IPS-NIHi7 (cell line): Measurements from ENCODE around the gene PARD3.
A peak's percentile ranks its signal among the peaks of the same experiment; 100 is the strongest.
"Not testable (repeated sequence)": the region's sequence is repeated elsewhere in the genome, so short reads cannot be mapped to it uniquely, and the experiment has no call there.

Experiments used
- DNase-seq: peaks from one replicate; pipeline ENCODE4 v3.0.0; 2012; ENCODE audit warnings: mixed read lengths; ENCODE audit errors: extremely low spot score

Gene PARD3

DNA sequence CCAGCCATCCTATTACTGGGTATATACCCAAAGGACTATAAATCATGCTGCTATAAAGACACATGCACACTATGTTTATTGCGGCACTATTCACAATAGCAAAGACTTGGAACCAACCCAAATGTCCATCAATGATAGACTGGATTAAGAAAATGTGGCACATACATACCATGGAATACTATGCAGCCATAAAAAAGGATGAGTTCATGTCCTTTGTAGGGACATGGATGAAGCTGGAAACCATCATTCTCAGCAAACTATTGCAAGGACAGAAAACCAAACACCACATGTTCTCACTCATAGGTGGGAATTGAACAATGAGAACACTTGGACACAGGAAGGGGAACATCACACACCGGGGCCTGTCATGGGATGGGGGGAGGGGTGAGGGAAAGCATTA is 546.7 kb downstream of the PARD3 start:
- not testable (repeated sequence) for DNase-seq

GRCh38 chr10:34262985-34263384 is 552.1 kb downstream of the PARD3 start:
- DNase-seq, result no peak

GRCh38 chr10:34260904-34261303 is 554.2 kb downstream of the PARD3 start:
- no peak for DNase-seq

- no peak for DNase-seq
Observed at GRCh38 chr10:34256216-34256615, 558.9 kb downstream of the PARD3 start.

GRCh38 chr10:34255035-34255434 is 560.1 kb downstream of the PARD3 start:
- no peak for DNase-seq

- no peak for DNase-seq
Observed at GRCh38 chr10:34254596-34254995, 560.5 kb downstream of the PARD3 start.

- DNase-seq, result peak; percentile 78
Observed at GRCh38 chr10:34252111-34252510, 563.0 kb downstream of the PARD3 start.

GRCh38 chr10:34251177-34251576 is 563.9 kb downstream of the PARD3 start:
- DNase-seq, result no peak

DNA sequence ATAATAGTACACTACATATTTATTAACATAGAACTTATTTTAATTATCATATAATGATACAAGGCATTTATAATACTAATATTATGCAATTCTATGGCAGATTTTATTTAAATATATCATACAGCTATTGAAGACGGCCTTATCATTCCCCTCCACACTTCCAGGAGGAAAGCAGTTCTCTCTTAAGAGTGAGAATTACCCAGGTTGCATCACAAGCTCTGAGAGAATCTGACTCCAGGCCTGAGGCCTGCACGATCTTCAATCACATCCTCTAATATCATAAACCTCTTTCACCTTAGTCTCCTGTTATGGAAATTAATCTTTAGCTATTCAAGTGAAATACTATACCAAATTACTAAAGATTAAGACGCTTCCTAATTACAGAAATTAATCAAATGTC is 564.4 kb downstream of the PARD3 start:
- DNase-seq, result no peak

- peak; percentile 58 for DNase-seq
Observed at GRCh38 chr10:34249634-34250033, 565.5 kb downstream of the PARD3 start.

GRCh38 chr10:34247560-34247959 is 567.5 kb downstream of the PARD3 start:
- no peak for DNase-seq

DNA sequence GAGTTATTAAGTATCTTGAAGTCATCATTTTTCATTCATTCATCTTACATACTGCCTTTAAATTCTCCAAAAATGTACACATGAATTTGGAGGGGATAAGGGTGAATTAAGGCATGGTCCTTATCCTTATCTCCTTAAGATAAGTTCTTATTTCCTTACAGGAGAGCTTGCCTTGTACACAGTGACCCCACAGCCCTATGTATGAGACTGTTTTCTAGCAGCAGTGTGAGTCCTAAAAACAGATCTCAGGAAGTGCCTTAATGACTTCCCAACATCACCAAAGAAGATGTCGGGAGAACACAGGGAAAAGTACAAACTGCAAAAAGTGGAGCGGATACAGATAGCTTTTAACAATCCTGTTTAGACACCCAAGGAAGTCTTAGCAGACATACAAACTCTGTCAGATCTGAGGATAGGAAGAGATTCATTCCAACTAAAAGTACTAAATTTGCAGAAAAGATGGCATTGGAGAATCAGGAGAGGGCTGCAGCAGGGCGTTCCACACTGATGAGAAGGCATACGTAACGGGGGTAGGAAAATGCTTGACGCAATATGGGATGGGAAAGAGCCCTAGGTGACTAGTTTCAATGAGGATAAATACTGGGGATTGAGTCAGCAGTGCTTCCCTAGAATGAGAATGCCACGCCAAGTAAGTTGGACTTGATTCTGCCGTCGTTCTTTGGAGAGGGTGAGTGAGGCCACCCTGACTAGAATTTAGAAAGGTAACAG is 570.2 kb downstream of the PARD3 start:
- no peak for DNase-seq

DNA sequence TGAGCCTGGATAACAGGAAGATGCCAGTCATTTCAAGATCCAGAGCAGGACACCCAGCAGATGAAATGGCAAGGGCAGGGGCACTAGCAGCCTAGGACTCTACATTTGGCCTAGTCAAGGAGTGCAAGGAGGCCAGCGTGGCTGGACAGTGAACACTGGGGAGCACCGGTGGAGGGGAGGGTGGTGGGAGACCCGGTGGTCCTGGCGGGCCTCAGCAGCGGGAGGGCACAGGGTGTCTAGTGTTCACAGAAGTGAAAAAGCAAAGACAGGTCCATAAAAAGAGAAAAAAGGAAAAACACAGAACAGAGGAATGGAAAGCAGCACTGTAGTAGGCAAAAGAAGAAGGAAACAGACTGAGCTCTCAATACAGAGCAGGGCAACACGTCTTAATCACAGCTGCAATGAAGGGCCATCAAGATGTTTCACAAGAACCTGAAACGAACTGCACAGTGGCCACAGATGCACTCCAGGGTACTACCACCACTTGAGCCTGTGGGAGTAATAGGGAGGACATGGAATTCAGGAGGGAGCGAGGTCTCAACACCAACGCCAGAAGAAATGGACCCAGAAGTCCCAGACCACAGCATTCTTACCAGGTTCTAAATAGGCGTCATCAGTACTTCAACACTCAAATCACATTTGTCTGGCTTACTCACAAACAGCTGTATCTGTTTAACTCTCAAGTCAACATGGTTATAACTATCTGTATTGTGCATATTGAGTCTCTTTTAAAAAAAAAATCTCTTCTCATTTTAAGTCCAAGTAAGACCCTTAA is 573.7 kb downstream of the PARD3 start:
- no peak for DNase-seq

GRCh38 chr10:34240039-34240438 is 575.1 kb downstream of the PARD3 start:
- DNase-seq, result no peak

GRCh38 chr10:34237898-34238455 is 577.1 kb downstream of the PARD3 start:
- DNase-seq, result no peak

- DNase-seq, result no peak
Observed at GRCh38 chr10:34236931-34237330, 578.2 kb downstream of the PARD3 start.

DNA sequence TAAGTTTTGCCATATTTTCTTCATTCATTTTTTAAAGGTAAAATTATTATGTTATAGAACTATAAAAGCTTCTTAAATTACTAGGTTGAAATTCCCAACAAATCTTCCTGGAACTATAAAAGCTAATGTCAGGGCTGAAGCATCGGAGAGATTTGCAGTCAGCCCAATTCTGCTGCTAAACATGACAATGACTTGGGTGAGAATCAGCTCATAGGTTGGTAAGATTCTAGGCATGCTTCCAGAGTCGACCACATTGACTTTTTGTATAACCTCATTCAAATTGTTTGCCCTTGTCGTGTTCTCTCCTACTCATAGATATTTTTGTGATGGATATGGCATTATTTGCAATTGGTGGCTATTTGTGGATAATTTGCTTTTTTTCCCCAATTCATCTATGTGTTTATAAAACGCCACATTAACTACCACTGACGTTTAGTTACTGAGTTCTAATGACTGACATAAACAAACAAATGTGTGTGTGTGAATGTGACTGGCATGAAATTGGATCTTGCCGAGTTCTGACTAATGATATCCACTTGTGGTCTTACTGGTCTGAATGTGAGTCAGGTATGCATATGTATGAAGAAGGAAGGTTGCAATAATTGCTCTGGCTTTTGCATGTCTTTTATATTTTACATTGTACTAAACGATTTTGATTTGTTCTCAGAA is 579.8 kb downstream of the PARD3 start:
- DNase-seq, result no peak

DNA sequence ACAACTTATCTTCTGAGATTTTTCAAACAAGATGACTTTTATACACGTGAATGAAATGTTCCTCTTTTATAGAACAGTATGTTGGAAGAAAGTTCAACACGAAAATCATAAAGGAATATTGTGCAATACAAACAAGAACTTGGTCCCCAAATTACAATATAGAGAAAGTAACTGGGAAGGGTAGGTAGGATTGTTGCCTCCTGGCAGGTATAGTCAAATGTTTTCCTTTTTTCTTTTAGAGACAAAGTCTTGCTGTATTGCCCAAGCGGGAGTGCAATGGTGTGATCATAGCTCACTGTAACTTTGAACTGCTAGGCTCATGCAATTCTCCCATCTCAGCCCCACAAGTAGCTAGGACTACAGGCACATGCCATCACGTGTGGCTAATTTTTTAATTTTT is 582.6 kb downstream of the PARD3 start:
- DNase-seq, result no peak

GRCh38 chr10:34231441-34232180 is 583.5 kb downstream of the PARD3 start:
- DNase-seq, result no peak

- no peak for DNase-seq
Observed at GRCh38 chr10:34229917-34230316, 585.2 kb downstream of the PARD3 start.

DNA sequence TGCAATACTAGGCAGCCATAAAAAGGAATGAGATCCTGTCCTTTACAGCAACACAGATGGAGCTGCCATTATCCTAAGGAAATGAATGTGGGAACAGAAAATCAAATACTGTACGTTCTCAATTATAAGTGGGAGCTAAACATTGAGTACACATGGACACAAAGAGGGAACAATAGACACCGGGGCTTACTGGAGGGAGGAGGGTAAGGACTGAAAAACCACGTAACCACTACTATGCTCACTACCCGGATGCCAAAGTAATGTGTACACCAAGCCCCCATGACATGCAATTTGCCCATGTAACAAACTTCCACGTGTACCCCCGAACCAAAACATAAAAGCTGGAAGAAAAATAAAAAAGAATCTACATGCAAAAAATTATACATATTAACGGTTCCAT is 587.0 kb downstream of the PARD3 start:
- DNase-seq, result no peak

GRCh38 chr10:34224639-34225038 is 590.5 kb downstream of the PARD3 start:
- no peak for DNase-seq
